Progenitor cell of endocrine pancreas (in vitro differentiated cells): ENCODE data around the gene CDH18. TPM values are rescaled to one million over a fixed set of nuclear protein-coding genes. Genes with fewer than 3 reads are reported as not detected.
A peak's percentile ranks its signal among the peaks of the same experiment; 100 is the strongest.

Experiments used
- DNase-seq: peaks from one replicate; pipeline ENCODE4 v3.0.0; 2021; ENCODE audit warnings: low spot score; ENCODE audit not compliant: unreplicated experiment
- H3K27ac Mint-ChIP-seq: 2 replicates; pipeline ENCODE4 v1.8.0; 2021; ENCODE audit warnings: mild to moderate bottlenecking, moderate library complexity, mixed read lengths
- H3K27me3 Mint-ChIP-seq: 2 replicates; pipeline ENCODE4 v1.8.0; 2021; ENCODE audit warnings: mixed read lengths
- H3K36me3 Mint-ChIP-seq: 2 replicates; pipeline ENCODE4 v1.8.0; 2022; ENCODE audit warnings: mixed read lengths; ENCODE audit not compliant: insufficient read depth
- H3K4me1 Mint-ChIP-seq: 2 replicates; pipeline ENCODE4 v1.8.0; 2021; ENCODE audit warnings: low read depth, mixed read lengths
- H3K4me3 Mint-ChIP-seq: 2 replicates; pipeline ENCODE4 v1.8.0; 2021; ENCODE audit warnings: low read depth, mild to moderate bottlenecking, moderate library complexity, mixed read lengths
- H3K9me3 Mint-ChIP-seq: 2 replicates; pipeline ENCODE4 v1.8.0; 2021; ENCODE audit warnings: low read depth, mixed read lengths
- total RNA-seq: library from RNA; stranded (reverse); gene quantifications from 2 replicates; pipeline ENCODE4 v1.2.1, GENCODE V29; 2021
- TF ChIP-seq, protein P1 (sequence below): fragments of 200-600 bp; sonication (generic); IDR thresholded peaks from one replicate; pipeline ENCODE4 v1.5.0; 2021; ENCODE audit warnings: antibody characterized with exemption, mild to moderate bottlenecking; ENCODE audit not compliant: unreplicated experiment

The CDH18 gene
- total RNA-seq, 1 donor from 2014 or later: 1.9 TPM

DNA sequence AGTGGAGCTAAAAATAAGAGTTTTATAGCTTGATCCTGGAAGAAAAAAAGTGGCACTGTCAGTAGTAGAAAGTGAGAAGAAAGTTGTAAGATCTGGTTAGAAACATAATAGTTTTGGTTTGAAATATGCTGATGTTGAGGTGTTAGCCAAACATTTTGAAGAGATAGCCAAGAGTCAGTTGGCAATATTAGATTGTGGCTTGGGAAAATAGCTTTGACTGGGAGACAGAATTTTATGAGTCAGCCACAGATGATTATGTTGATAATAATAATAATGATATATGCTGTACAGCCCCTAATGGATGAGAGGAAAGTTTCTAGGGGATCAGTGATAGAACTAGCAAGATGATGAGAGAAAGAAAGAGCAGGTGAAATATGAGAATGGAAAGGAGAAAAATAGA, 12.4 kb upstream of the CDH18 start:
- no peak for DNase-seq
- H3K4me1 Mint-ChIP-seq: no peaks in the 10 kb centered on the region
- H3K4me3 Mint-ChIP-seq: no peak overlapping the region

DNA sequence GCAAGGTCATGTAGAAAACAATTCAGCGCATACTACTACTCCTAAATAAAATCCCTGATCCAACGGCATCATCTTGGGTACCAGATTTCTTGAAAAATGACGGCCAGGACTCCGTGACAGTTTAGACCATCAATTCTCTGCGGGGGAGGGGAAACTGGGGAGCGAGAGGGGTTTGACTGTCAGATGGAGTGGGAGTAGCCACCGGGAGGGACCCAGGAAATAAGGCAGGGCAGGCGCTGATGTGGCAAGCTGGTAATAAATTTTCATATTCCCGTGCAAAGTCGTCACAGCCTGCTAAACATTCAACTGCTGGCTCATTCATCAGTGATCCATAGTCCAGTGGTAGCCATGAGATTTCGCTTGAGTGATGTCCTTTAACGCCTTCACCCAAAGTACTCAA, 457 bp upstream of the CDH18 start:
- H3K4me3 Mint-ChIP-seq: peak overlapping the region; percentile 57
- DNase-seq: no peak
- no peak overlapping the region for H3K27ac Mint-ChIP-seq
- H3K36me3 Mint-ChIP-seq: no peaks in the 10 kb centered on the region
- H3K9me3 Mint-ChIP-seq: no peaks in the 10 kb centered on the region
- TF ChIP-seq, protein P1, sequence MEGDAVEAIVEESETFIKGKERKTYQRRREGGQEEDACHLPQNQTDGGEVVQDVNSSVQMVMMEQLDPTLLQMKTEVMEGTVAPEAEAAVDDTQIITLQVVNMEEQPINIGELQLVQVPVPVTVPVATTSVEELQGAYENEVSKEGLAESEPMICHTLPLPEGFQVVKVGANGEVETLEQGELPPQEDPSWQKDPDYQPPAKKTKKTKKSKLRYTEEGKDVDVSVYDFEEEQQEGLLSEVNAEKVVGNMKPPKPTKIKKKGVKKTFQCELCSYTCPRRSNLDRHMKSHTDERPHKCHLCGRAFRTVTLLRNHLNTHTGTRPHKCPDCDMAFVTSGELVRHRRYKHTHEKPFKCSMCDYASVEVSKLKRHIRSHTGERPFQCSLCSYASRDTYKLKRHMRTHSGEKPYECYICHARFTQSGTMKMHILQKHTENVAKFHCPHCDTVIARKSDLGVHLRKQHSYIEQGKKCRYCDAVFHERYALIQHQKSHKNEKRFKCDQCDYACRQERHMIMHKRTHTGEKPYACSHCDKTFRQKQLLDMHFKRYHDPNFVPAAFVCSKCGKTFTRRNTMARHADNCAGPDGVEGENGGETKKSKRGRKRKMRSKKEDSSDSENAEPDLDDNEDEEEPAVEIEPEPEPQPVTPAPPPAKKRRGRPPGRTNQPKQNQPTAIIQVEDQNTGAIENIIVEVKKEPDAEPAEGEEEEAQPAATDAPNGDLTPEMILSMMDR: no peak
- H3K4me1 Mint-ChIP-seq: peaks cover 12% of the 10 kb centered on the region
- peaks cover 43% of the 10 kb centered on the region for H3K27me3 Mint-ChIP-seq

More for the DNA sequence above, 12.4 kb upstream of the CDH18 start:
- Mint-ChIP-seq H3K9me3 (peaks cover 3% of the 10 kb centered on the region), H3K36me3 (no peaks in the 10 kb centered on the region), H3K27me3 (no peaks in the 10 kb centered on the region), H3K27ac (no peak overlapping the region)
- TF ChIP-seq, protein P1: no peak

GRCh38 chr5:19986806-19987205, 1.2 kb downstream of the CDH18 start:
- H3K27me3 Mint-ChIP-seq: peaks cover 43% of the 10 kb centered on the region
- H3K36me3 Mint-ChIP-seq: no peaks in the 10 kb centered on the region

DNA sequence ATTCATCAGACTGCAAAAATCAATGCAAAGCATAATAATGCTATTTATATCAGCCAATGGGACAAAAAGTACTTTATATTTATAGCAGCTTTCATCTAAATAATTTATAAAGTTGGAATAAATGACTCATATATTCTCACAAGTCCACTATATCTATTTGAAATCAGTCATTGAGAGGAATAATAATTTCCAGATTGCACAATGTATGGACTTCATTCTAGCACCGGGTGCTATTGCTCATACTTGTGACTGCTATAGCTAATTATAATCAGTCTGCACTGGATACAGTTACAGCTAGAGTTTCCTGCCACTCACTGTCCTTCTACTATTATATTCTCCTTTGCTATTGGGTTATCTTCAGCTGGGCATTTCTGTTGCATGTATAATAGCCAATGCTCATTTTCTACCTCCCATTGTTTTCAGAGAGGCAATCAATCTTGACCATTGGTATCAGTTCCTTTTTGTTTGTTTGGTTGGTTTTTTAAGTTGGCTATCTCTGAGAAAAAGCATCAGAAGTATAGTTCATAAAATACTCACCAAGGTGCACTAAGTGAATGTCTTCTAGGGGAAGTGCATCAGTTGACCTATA, 1.9 kb downstream of the CDH18 start:
- Mint-ChIP-seq H3K27ac (no peak overlapping the region), H3K9me3 (no peaks in the 10 kb centered on the region), H3K4me3 (no peak overlapping the region), H3K4me1 (peaks cover 13% of the 10 kb centered on the region), H3K27me3 (peaks cover 43% of the 10 kb centered on the region), H3K36me3 (no peaks in the 10 kb centered on the region)
- no peak for DNase-seq
- TF ChIP-seq, protein P1: no peak

More at GRCh38 chr5:19986806-19987205, 1.2 kb downstream of the CDH18 start:
- H3K9me3 Mint-ChIP-seq: no peaks in the 10 kb centered on the region
- no peak overlapping the region for H3K4me3 Mint-ChIP-seq
- peaks cover 13% of the 10 kb centered on the region for H3K4me1 Mint-ChIP-seq
- TF ChIP-seq, protein P1: no peak
- no peak for DNase-seq
- H3K27ac Mint-ChIP-seq: no peak overlapping the region

DNA sequence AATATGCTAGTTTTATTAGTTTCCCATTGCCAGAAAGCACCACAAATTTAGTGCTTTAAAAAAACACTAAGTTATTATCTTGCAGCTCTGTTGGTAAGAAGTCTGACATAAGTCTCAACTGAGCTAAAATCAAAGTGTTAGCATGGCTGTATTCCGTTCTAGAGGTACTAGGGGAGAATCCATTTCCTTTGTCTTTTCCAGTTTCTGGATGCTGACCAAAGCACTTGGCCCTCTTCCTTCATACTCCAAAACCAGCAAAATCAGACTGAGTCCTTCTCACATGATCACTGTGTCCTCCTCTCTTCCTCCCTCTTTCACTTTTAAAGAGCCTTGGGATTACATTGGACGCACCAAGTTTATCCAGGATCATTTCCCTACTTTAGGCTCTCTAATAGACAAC, 9.5 kb downstream of the CDH18 start:
- Mint-ChIP-seq H3K36me3 (peaks cover 2% of the 10 kb centered on the region), H3K4me3 (no peak overlapping the region)
- TF ChIP-seq, protein P1: no peak

More for the DNA sequence above, 9.5 kb downstream of the CDH18 start:
- Mint-ChIP-seq H3K9me3 (peaks cover 8% of the 10 kb centered on the region), H3K27me3 (no peaks in the 10 kb centered on the region), H3K4me1 (peaks cover 20% of the 10 kb centered on the region), H3K27ac (no peak overlapping the region)
- no peak for DNase-seq
